ENCODE data around the gene PEF1.
"Not testable (repeated sequence)": the region's sequence is repeated elsewhere in the genome, so short reads cannot be mapped to it uniquely, and the experiment has no call there.

Gene PEF1

GRCh38 chr1:31588751-31589515 is 55.7 kb downstream of the PEF1 start:
- peak overlapping the region; percentile 69 for H3K27ac ChIP-seq
- no peak for DNase-seq (ENCODE audit: low read depth, low spot score)

GRCh38 chr1:31587720-31588423 is 56.8 kb downstream of the PEF1 start:
- DNase-seq (ENCODE audit: low read depth, low spot score) = no peak
- peak overlapping the region; percentile 69 for H3K27ac ChIP-seq

GRCh38 chr1:31587328-31587699 is 57.4 kb downstream of the PEF1 start:
- DNase-seq (ENCODE audit: low read depth, low spot score) = not testable (repeated sequence)
- H3K27ac ChIP-seq = peak overlapping the region; percentile 69

- H3K27ac ChIP-seq = no peak overlapping the region
- no peak for DNase-seq (ENCODE audit: low read depth, low spot score)
Observed at GRCh38 chr1:31586376-31587327, 58.0 kb downstream of the PEF1 start.

- no peak overlapping the region for H3K27ac ChIP-seq
- no peak for DNase-seq (ENCODE audit: low read depth, low spot score)
Observed at GRCh38 chr1:31585736-31586365, 58.8 kb downstream of the PEF1 start.

GRCh38 chr1:31584869-31585735 is 59.6 kb downstream of the PEF1 start:
- DNase-seq (ENCODE audit: low read depth, low spot score) = no peak
- H3K27ac ChIP-seq = no peak overlapping the region

GRCh38 chr1:31583995-31584868 is 60.4 kb downstream of the PEF1 start:
- DNase-seq (ENCODE audit: low read depth, low spot score) = no peak
- H3K27ac ChIP-seq = peak overlapping the region; percentile 11

- DNase-seq (ENCODE audit: low read depth, low spot score) = no peak
- H3K27ac ChIP-seq = peak overlapping the region; percentile 11
Observed at GRCh38 chr1:31583082-31583994, 61.3 kb downstream of the PEF1 start.

- peak; percentile 75 for DNase-seq (ENCODE audit: low read depth, low spot score)
Observed at GRCh38 chr1:31581821-31582810, 62.6 kb downstream of the PEF1 start.

GRCh38 chr1:31580891-31581603 is 63.6 kb downstream of the PEF1 start:
- no peak for DNase-seq (ENCODE audit: low read depth, low spot score)
- H3K27ac ChIP-seq = peak overlapping the region; percentile 45

More at GRCh38 chr1:31581821-31582810, 62.6 kb downstream of the PEF1 start:
- peak overlapping the region; percentile 45 for H3K27ac ChIP-seq

- DNase-seq (ENCODE audit: low read depth, low spot score) = no peak
- H3K27ac ChIP-seq = peak overlapping the region; percentile 45
Observed at GRCh38 chr1:31580513-31580870, 64.2 kb downstream of the PEF1 start.
